SK-N-MC (cell line): ENCODE measurements around the gene S100A9.

Source experiments
- DNase-seq: peaks from one replicate; pipeline ENCODE4 v3.0.0-alpha.2; 2011; ENCODE audit warnings: low read depth, low spot score
- H3K27ac ChIP-seq: fragments of 200-600 bp; sonication (generic); 2 replicates; pipeline ENCODE4 v1.5.1; 2016; ENCODE audit warnings: mixed run types
- H3K36me3 ChIP-seq: fragments of 200-600 bp; sonication (generic); 2 replicates; pipeline ENCODE4 v1.6.1; 2017; ENCODE audit warnings: antibody characterized with exemption, low read length, mixed read lengths; ENCODE audit not compliant: insufficient read depth
- H3K4me3 ChIP-seq: fragments of 200-600 bp; sonication (generic); 2 replicates; pipeline ENCODE4 v1.5.1; 2016
- H3K9ac ChIP-seq: fragments of 200-600 bp; sonication (generic); 2 replicates; pipeline ENCODE4 v1.8.0; 2017; ENCODE audit warnings: mixed run types, mixed read lengths; ENCODE audit not compliant: insufficient read length
- H3K9me3 ChIP-seq: fragments of 200-600 bp; sonication (generic); 2 replicates; pipeline ENCODE4 v1.6.1; 2017; ENCODE audit warnings: low read depth, mild to moderate bottlenecking, antibody characterized with exemption, low read length, moderate library complexity, mixed read lengths
- EZH2 ChIP-seq: fragments of 200-600 bp; sonication (generic); IDR thresholded peaks from one replicate; pipeline ENCODE4 v1.6.1; 2017; ENCODE audit warnings: antibody characterized with exemption
- FOXP2 ChIP-seq: optimal IDR thresholded peaks from 2 replicates; pipeline ENCODE3; 2011; ENCODE audit warnings: mild to moderate bottlenecking, moderate library complexity; ENCODE audit not compliant: insufficient read depth; ENCODE audit errors: extremely low read length, control extremely low read depth
- POLR2AphosphoS5 ChIP-seq: IDR thresholded peaks from 2 replicates; pipeline ENCODE4 v1.6.1; 2012; ENCODE audit warnings: mild to moderate bottlenecking, low read depth, low read length, borderline replicate concordance

Gene S100A9

DNA sequence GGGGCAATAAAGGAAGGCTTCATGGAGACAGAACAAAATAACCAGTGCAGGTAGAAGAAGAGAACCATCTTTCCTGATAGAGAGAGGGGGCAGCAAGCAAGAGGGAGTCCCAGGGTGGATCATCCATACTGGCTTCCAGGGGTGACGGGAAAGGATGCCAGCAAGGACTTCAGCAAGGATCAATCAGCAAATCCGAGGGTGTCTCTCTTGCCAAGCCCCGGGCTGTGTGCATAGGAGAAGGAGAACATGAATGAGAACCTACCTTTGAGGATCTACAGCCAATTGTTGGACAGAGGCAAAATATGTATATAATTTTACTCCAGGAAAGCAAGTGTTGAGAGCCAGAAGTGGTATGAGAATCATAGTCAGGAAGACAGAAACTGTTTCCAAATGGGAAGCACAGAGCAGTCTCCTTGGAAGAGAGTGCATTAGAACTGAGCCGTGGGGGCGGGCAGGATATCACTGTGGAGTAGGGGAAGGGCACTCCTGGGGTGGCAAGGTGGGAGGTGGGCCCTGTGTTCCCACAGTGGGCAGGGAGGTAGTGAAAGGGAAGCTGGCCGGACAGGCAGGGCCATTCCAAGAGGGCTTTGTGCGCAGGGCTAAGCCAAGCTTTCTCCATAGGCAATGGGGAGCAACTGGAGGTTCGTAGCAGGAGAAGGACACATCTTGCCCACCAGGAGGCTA is 1.1 kb upstream of the S100A9 start:
- TF ChIP-seq POLR2AphosphoS5: no peak
- H3K9me3 ChIP-seq: no peaks in the 10 kb centered on the region
- DNase-seq: no peak
- no peak overlapping the region for H3K9ac ChIP-seq
- H3K27ac ChIP-seq: no peak overlapping the region
- no peaks in the 10 kb centered on the region for H3K36me3 ChIP-seq
- no peak overlapping the region for H3K4me3 ChIP-seq

DNA sequence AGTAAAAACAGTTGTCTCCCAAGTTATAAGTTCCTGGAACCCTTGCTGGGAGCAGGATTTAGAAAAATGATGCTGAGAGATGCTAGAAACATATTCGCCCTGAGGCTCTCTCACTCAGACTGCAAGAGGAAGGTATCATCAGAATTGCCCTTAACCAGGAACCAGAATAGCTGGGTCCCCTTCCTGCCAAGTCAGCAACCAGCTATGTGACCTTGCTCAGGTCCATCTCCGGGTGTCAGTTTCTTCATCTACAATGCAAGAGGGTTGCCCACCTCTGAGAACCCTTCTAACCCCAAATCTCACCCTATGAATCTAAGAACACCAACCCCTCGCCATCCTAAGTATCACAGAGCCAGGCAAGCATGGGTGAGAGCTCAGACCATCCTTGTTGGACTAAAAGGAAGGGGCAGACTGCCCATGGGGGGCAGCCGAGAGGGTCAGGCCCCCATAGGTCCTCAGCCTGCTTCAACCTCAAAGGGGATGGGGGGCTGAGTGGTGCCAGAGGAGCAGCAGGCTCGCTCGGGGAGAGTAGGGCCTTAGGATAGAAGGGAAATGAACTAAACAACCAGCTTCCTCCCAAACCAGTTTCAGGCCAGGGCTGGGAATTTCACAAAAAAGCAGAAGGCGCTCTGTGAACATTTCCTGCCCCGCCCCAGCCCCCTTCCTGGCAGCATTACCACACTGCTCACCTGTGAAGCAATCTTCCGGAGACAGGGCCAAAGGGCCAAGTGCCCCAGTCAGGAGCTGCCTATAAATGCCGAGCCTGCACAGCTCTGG is 390 bp upstream of the S100A9 start:
- H3K36me3 ChIP-seq: no peaks in the 10 kb centered on the region
- no peak for DNase-seq
- TF ChIP-seq EZH2 (no peak), FOXP2 (no peak), POLR2AphosphoS5 (no peak)
- no peaks in the 10 kb centered on the region for H3K9me3 ChIP-seq
- no peak overlapping the region for H3K4me3 ChIP-seq
- H3K9ac ChIP-seq: no peak overlapping the region
- H3K27ac ChIP-seq: no peak overlapping the region

DNA sequence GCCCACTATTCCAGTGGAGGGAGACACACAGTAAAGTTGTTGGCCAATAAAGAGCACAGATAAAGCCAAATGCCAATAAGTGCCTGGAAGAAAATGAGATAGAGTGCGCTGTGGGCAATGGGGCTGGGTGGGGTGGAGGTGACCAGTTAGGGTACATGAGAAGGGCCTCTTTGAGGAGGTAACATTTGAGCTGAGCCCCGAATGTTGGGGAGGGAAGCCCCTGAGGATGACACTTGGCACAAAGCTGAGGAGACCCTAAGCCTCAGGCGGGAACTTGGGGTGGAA is 979 bp downstream of the S100A9 start:
- no peak overlapping the region for H3K27ac ChIP-seq
- no peak overlapping the region for H3K9ac ChIP-seq
- no peaks in the 10 kb centered on the region for H3K36me3 ChIP-seq
- no peaks in the 10 kb centered on the region for H3K9me3 ChIP-seq
- no peak overlapping the region for H3K4me3 ChIP-seq
- no peak for DNase-seq
- no peak for TF ChIP-seq EZH2
- TF ChIP-seq FOXP2: no peak
- TF ChIP-seq POLR2AphosphoS5: no peak

DNA sequence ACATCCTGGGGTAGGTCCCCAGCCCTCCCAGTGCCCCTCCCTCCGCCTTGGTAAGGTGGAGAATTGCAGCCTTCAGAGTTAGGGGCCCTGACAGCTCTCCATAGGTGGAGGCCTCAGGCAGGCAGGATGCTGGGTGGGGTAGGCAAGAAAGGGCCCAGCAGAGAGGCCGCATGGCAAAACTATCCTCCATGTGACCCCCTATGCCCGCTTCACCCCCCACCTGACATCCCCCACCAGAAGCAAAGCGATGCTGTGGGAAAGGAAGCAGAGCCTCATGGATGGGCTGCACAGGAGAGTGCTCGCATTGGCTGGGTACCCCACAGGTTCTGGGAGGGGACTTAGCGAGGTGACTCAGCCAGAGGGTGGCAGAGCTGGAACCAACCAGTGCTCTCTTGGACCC is 1.6 kb downstream of the S100A9 start:
- TF ChIP-seq EZH2 (no peak), POLR2AphosphoS5 (no peak), FOXP2 (no peak)
- no peaks in the 10 kb centered on the region for H3K9me3 ChIP-seq
- no peak overlapping the region for H3K9ac ChIP-seq
- no peak overlapping the region for H3K27ac ChIP-seq
- no peak overlapping the region for H3K4me3 ChIP-seq
- H3K36me3 ChIP-seq: no peaks in the 10 kb centered on the region
- no peak for DNase-seq

DNA sequence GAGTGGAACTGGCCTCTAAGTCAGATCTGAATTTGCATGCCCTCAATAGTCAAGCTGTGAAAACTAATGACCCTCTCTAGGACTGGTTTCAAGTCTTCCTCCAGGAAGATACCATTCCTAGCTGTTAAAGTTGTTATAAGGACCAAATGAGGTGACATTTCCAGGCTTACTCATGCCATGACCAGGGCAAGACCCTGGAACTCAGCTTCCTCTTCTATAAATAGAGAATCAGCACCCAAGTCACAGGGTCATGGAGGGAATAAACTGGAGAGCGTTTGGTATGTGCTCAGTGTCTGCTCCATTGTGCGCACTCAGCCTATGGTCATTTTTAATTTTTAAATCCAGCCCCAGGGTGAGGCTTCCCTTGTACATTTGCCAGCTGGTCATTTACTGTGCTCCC is 2.5 kb downstream of the S100A9 start:
- H3K9me3 ChIP-seq: no peaks in the 10 kb centered on the region
- H3K9ac ChIP-seq: no peak overlapping the region
- no peak for TF ChIP-seq FOXP2
- no peak for TF ChIP-seq POLR2AphosphoS5
- TF ChIP-seq EZH2: no peak
- H3K27ac ChIP-seq: no peak overlapping the region
- H3K4me3 ChIP-seq: no peak overlapping the region
- DNase-seq: no peak
- H3K36me3 ChIP-seq: no peaks in the 10 kb centered on the region

DNA sequence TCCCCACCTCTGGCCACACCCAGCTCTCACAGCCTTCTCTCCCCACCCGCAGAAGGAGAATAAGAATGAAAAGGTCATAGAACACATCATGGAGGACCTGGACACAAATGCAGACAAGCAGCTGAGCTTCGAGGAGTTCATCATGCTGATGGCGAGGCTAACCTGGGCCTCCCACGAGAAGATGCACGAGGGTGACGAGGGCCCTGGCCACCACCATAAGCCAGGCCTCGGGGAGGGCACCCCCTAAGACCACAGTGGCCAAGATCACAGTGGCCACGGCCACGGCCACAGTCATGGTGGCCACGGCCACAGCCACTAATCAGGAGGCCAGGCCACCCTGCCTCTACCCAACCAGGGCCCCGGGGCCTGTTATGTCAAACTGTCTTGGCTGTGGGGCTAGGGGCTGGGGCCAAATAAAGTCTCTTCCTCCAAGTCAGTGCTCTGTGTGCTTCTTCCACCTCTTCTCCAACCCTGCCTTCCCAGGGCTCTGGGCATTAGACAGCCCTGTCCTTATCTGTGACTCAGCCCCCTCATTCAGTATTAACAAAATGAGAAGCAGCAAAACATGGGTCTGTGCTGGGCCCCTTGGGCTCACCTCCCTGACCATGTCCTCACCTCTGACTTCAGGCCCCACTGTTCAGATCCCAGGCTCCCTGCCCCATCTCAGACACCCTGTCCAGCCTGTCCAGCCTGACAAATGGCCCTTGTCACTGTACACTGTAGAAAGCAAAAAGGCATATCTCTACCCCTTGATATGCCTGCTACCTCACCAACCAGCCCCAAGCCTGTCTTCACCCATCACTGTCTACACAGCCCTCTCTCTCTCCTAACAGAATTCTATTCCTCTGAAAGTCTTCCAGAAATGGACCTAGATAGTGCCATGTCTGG is 3.2 kb downstream of the S100A9 start:
- H3K36me3 ChIP-seq: no peaks in the 10 kb centered on the region
- no peaks in the 10 kb centered on the region for H3K9me3 ChIP-seq
- H3K27ac ChIP-seq: no peak overlapping the region
- H3K9ac ChIP-seq: no peak overlapping the region
- TF ChIP-seq FOXP2 (no peak), POLR2AphosphoS5 (no peak), EZH2 (no peak)
- DNase-seq: no peak
- H3K4me3 ChIP-seq: no peak overlapping the region

DNA sequence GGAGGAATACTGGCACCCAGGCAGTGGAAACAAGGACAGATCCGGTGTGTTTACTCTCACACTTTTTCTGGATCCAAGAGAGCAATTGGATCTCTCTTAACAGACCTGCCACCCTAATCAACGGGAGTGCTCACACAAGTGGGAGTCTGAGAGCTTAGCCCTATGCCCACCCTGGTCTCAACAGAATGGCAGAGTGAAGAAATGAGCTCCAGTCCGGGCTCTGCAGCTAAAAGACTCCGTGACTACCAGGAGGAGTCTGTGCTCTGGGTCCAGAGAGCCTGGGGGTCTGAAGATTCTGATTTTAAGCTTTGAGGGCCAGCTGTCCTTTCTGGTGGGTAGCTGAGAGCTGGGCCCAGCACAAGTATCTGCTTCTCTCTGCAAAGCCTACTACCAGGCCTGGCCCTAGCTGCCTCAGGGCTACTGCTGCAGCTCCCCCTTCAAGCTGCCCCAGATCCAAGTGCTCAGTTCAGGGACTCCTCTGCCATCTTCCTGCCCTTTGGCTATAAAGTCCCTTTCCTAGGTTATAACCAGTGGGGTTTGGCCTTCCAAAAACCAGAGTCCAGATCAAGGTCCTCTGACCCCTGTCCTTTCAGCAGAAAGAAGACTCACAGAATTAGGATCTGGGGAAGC is 3.9 kb downstream of the S100A9 start:
- Histone ChIP-seq H3K4me3 (no peak overlapping the region), H3K9ac (no peak overlapping the region), H3K27ac (no peak overlapping the region), H3K36me3 (no peaks in the 10 kb centered on the region), H3K9me3 (no peaks in the 10 kb centered on the region)
- no peak for TF ChIP-seq EZH2
- TF ChIP-seq POLR2AphosphoS5: no peak
- TF ChIP-seq FOXP2: no peak
- no peak for DNase-seq

DNA sequence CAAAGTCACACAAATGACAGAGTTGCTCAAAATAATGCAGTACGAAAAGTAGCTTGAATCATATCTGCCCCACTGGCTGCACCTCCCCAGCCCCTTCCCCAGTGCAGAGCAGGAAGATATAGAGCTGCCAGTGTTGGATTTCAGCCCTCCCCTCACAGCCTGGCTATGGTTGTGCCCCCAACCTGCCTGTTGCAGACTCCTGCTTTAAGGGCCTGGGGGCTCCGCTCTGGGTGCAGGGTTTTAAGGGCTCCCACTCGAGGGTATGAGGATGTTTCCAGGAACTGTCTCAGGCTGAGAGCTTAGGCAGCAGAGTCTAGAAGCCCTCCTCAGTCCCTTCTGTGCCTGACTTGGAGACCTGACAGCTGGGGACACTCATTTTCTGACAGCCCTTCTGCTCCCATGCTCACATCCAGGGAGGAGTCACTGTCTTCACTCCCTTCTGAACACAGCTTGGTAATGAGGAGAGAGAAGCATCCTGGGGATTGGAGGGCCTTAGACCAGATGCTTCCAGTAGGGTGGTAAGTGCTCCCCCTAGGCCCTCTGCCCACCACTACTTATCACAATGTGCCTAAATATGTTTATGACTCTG is 4.6 kb downstream of the S100A9 start:
- no peak for DNase-seq
- Histone ChIP-seq H3K4me3 (no peak overlapping the region), H3K9ac (no peak overlapping the region)

More for the DNA sequence above, 4.6 kb downstream of the S100A9 start:
- Histone ChIP-seq H3K9me3 (no peaks in the 10 kb centered on the region), H3K36me3 (no peaks in the 10 kb centered on the region), H3K27ac (no peak overlapping the region)
- no peak for TF ChIP-seq FOXP2
